Vagina (tissue), 2 donors: ENCODE measurements around the gene GRIK3.

Experiments used
- CTCF ChIP-seq, 3 experiments: fragments of 450-650 bp in 2 of 3; fragments of 200-600 bp in 1 of 3; sonication (generic) in 1 of 3; IDR thresholded peaks; one replicate each; pipeline ENCODE4 v1.5.1; 2017 to 2019; ENCODE audit warnings: antibody characterized with exemption in 3 of 3, mild to moderate bottlenecking in 2 of 3, moderate library complexity in 2 of 3
- POLR2A ChIP-seq, 2 donors: fragments of 450-650 bp; IDR thresholded peaks; one replicate each; pipeline ENCODE4 v1.6.1; 2017; ENCODE audit warnings: antibody characterized with exemption in 2 of 2, mild to moderate bottlenecking in 2 of 2, moderate library complexity in 2 of 2

GRCh38 chr1:36759355-36759754, 275.0 kb downstream of the GRIK3 start:
- TF ChIP-seq POLR2A (IDR thresholded peaks at IDR 0.05), result no peak
- no peak for TF ChIP-seq CTCF (IDR thresholded peaks at IDR 0.05)
